HG03342 (cell line): ENCODE results near the gene ZNF74.
A peak's percentile ranks its signal among the peaks of the same experiment; 100 is the strongest.
"Not testable (repeated sequence)": the region's sequence is repeated elsewhere in the genome, so short reads cannot be mapped to it uniquely, and the experiment has no call there.

ENCODE experiments used
- ATAC-seq: cut with Tn5 transposase; IDR thresholded peaks from one replicate; pipeline ENCODE4 v1.9.1; 2021; ENCODE audit warnings: mild to moderate bottlenecking, moderate library complexity; ENCODE audit not compliant: unreplicated experiment

ZNF74 gene

GRCh38 chr22:20393705-20394476 is at the start of gene ZNF74:
Gene ZNF74, plus strand, starts transcription at chr22:20394151. Its CDS starts 478 bp downstream, at chr22:20394629.
- ATAC-seq, result peak; percentile 64

GRCh38 chr22:20346553-20346952 is 47.4 kb upstream of the ZNF74 start:
- ATAC-seq, result not testable (repeated sequence)

- ATAC-seq, result not testable (repeated sequence)
These were observed 41.4 kb upstream of the ZNF74 start for GRCh38 chr22:20352536-20352935.

- no peak for ATAC-seq
These were observed 39.5 kb upstream of the ZNF74 start for GRCh38 chr22:20354238-20354975.

GRCh38 chr22:20355939-20356636 is 37.9 kb upstream of the ZNF74 start:
- ATAC-seq, result not testable (repeated sequence)

GRCh38 chr22:20356906-20357305 is 37.0 kb upstream of the ZNF74 start:
- ATAC-seq, result not testable (repeated sequence)

GRCh38 chr22:20357967-20358366 is 36.0 kb upstream of the ZNF74 start:
- ATAC-seq, result not testable (repeated sequence)

GRCh38 chr22:20358503-20359239 is 35.3 kb upstream of the ZNF74 start:
- not testable (repeated sequence) for ATAC-seq

- not testable (repeated sequence) for ATAC-seq
These were observed 33.7 kb upstream of the ZNF74 start for GRCh38 chr22:20360261-20360660.

- not testable (repeated sequence) for ATAC-seq
These were observed 32.8 kb upstream of the ZNF74 start for GRCh38 chr22:20360866-20361751.

- ATAC-seq, result not testable (repeated sequence)
These were observed 32.2 kb upstream of the ZNF74 start for GRCh38 chr22:20361752-20362229.

GRCh38 chr22:20362403-20362802 is 31.5 kb upstream of the ZNF74 start:
- ATAC-seq, result not testable (repeated sequence)

- ATAC-seq, result not testable (repeated sequence)
These were observed 29.4 kb upstream of the ZNF74 start for GRCh38 chr22:20364335-20365260.

GRCh38 chr22:20366841-20367240 is 27.1 kb upstream of the ZNF74 start:
- not testable (repeated sequence) for ATAC-seq

GRCh38 chr22:20368875-20369274 is 25.1 kb upstream of the ZNF74 start:
- not testable (repeated sequence) for ATAC-seq

GRCh38 chr22:20371687-20372086 is 22.3 kb upstream of the ZNF74 start:
- not testable (repeated sequence) for ATAC-seq

GRCh38 chr22:20372406-20372854 is 21.5 kb upstream of the ZNF74 start:
- ATAC-seq, result not testable (repeated sequence)

GRCh38 chr22:20373195-20373706 is 20.7 kb upstream of the ZNF74 start:
- not testable (repeated sequence) for ATAC-seq
